ENCODE measurements around the gene RAP1GAP.
A peak's percentile ranks its signal among the peaks of the same experiment; 100 is the strongest.

Gene RAP1GAP

GRCh38 chr1:21624571-21625389 is 44.4 kb downstream of the RAP1GAP start:
- DNase-seq, result no peak

GRCh38 chr1:21623410-21623961 is 45.7 kb downstream of the RAP1GAP start:
- no peak for DNase-seq

GRCh38 chr1:21622466-21623315 is 46.5 kb downstream of the RAP1GAP start:
- DNase-seq, result peak; percentile 11

GRCh38 chr1:21621761-21622436 is 47.3 kb downstream of the RAP1GAP start:
- DNase-seq, result no peak

- no peak for DNase-seq
Observed at GRCh38 chr1:21621051-21621450, 48.1 kb downstream of the RAP1GAP start.

GRCh38 chr1:21620496-21620895 is 48.7 kb downstream of the RAP1GAP start:
- no peak for DNase-seq

- DNase-seq, result no peak
Observed at GRCh38 chr1:21620011-21620410, 49.1 kb downstream of the RAP1GAP start.

GRCh38 chr1:21619375-21619947 is 49.7 kb downstream of the RAP1GAP start:
- no peak for DNase-seq

GRCh38 chr1:21618561-21619374 is 50.4 kb downstream of the RAP1GAP start:
- no peak for DNase-seq

- DNase-seq, result no peak
Observed at GRCh38 chr1:21618059-21618458, 51.1 kb downstream of the RAP1GAP start.

- no peak for DNase-seq
Observed at GRCh38 chr1:21617126-21617738, 51.9 kb downstream of the RAP1GAP start.

- DNase-seq, result no peak
Observed at GRCh38 chr1:21616372-21616771, 52.8 kb downstream of the RAP1GAP start.

GRCh38 chr1:21614419-21615115 is 54.6 kb downstream of the RAP1GAP start:
- DNase-seq, result no peak

- no peak for DNase-seq
Observed at GRCh38 chr1:21613072-21613867, 55.9 kb downstream of the RAP1GAP start.

- no peak for DNase-seq
Observed at GRCh38 chr1:21612057-21612456, 57.1 kb downstream of the RAP1GAP start.

- DNase-seq, result no peak
Observed at GRCh38 chr1:21610989-21611785, 58.0 kb downstream of the RAP1GAP start.

- no peak for DNase-seq
Observed at GRCh38 chr1:21610027-21610426, 59.1 kb downstream of the RAP1GAP start.

GRCh38 chr1:21608798-21609197 is 60.4 kb downstream of the RAP1GAP start:
- no peak for DNase-seq
